HG02943 (cell line): ENCODE data around the gene FRRS1L.
"Not testable (repeated sequence)": the region's sequence is repeated elsewhere in the genome, so short reads cannot be mapped to it uniquely, and the experiment has no call there.

ENCODE experiments used
- ATAC-seq: cut with Tn5 transposase; IDR thresholded peaks from one replicate; pipeline ENCODE4 v1.9.1; 2021; ENCODE audit warnings: mild to moderate bottlenecking, low read depth, moderate library complexity; ENCODE audit not compliant: unreplicated experiment

Gene FRRS1L

GRCh38 chr9:109139851-109140250 is 27.2 kb downstream of the FRRS1L start:
- ATAC-seq: no peak

GRCh38 chr9:109138421-109138820 is 28.6 kb downstream of the FRRS1L start:
- ATAC-seq: no peak

GRCh38 chr9:109134167-109134578 is 32.9 kb downstream of the FRRS1L start:
- ATAC-seq: no peak

GRCh38 chr9:109133533-109133932 is 33.5 kb downstream of the FRRS1L start:
- ATAC-seq: no peak

- no peak for ATAC-seq
Measured at GRCh38 chr9:109132567-109133021, 34.5 kb downstream of the FRRS1L start.

- ATAC-seq: no peak
Measured at GRCh38 chr9:109129470-109130197, 37.4 kb downstream of the FRRS1L start.

GRCh38 chr9:109126671-109127070 is 40.4 kb downstream of the FRRS1L start:
- not testable (repeated sequence) for ATAC-seq

GRCh38 chr9:109124121-109124520 is 42.9 kb downstream of the FRRS1L start:
- ATAC-seq: no peak

GRCh38 chr9:109122726-109123621 is 44.1 kb downstream of the FRRS1L start:
- peak; percentile 28 for ATAC-seq

GRCh38 chr9:109121232-109121796 is 45.7 kb downstream of the FRRS1L start:
- no peak for ATAC-seq

GRCh38 chr9:109120204-109120789 is 46.8 kb downstream of the FRRS1L start:
- ATAC-seq: no peak

GRCh38 chr9:109119439-109120203 is 47.4 kb downstream of the FRRS1L start, which contains the start of gene TMEM245:
Gene TMEM245 (minus strand): TSS chr9:109119947. CDS start chr9:109119913, 34 bp downstream.
- peak; percentile 88 for ATAC-seq

GRCh38 chr9:109118808-109119438 is 48.1 kb downstream of the FRRS1L start:
- ATAC-seq: no peak

GRCh38 chr9:109117856-109118807 is 48.9 kb downstream of the FRRS1L start:
- no peak for ATAC-seq

- ATAC-seq: no peak
Measured at GRCh38 chr9:109115931-109116526, 51.0 kb downstream of the FRRS1L start.

- no peak for ATAC-seq
Measured at GRCh38 chr9:109114670-109115069, 52.4 kb downstream of the FRRS1L start.

- no peak for ATAC-seq
Measured at GRCh38 chr9:109113892-109114609, 53.0 kb downstream of the FRRS1L start.
